ENCODE results near the gene RAB44.

RAB44 gene

GRCh38 chr6:36781669-36782068 lies 84.0 kb downstream of the RAB44 start:
- H3K27ac ChIP-seq = no peak overlapping the region
- TF ChIP-seq CTCF (IDR thresholded peaks at IDR 0.05) = no peak
- no peak for TF ChIP-seq ZFX (IDR thresholded peaks at IDR 0.05; ENCODE audit: borderline replicate concordance)
